DMS53 (cell line): ENCODE data around the gene CARD19.
"Not testable (repeated sequence)": the region's sequence is repeated elsewhere in the genome, so short reads cannot be mapped to it uniquely, and the experiment has no call there.

Experiments used
- DNase-seq: peaks from one replicate; lab custom pipeline; 2025; lab: John Stamatoyannopoulos, UW

Gene CARD19

DNA sequence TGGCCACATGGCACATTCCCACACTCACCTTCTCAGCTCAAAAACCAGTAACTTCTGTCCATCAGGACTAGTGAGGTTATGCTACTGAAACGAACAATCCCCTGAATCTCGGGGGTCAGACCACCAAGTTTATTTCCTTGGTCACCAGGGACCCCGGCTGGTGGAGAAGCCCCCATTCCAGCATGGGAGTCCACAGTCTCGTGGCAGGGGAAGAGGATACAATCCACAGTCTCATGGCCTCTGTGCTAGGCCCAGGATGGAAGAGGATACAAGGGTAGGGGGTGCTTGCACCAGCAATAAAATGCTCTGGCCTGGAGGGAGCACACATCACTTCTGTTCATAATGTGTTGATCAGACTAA, 7.4 kb upstream of the CARD19 start:
- DNase-seq, result no peak

DNA sequence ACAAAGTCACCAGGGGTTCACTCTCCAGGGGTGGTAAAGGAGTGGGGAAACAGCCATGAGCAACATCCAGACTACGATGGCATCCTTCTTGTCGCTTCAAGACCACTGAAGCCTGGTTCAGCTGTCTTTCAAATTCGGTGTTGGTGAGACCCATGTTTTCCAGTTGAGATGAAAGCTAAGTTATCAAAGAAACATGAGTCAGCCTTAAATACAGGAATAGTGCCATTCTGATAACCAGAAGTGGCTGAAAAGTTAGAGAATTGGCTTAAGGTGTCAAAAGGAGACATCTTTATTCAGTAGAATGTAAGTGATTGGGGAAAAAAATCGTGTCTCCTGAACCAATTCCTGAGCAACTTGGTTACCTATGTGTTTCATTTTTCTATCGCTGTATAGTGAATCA, 7.0 kb upstream of the CARD19 start:
- DNase-seq, result no peak

DNA sequence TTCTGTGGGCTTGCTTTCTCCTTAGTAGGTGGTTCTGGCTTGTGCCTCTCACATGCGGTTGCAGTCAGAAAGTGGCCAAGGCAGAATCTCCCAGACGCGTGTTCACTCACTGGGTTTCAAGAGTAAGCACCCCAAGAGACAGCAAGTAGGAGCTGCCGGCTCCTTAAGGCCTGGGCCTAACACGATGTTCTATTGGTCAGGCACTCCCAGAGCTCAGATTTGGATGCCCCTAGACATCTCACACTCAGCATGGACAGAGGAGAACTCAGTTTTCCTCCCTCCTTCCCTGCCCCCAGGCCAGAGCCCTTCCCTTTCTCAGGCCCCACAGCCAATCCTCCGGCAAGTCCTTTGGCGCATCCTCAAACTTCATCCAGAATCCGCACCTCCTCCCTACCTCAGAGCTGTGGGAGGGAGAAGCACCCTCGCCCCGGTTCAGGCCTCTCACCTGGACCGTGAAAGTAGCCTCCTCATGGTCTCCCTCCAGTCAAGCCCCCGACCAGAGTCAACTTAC, 6.5 kb upstream of the CARD19 start:
- DNase-seq, result no peak

DNA sequence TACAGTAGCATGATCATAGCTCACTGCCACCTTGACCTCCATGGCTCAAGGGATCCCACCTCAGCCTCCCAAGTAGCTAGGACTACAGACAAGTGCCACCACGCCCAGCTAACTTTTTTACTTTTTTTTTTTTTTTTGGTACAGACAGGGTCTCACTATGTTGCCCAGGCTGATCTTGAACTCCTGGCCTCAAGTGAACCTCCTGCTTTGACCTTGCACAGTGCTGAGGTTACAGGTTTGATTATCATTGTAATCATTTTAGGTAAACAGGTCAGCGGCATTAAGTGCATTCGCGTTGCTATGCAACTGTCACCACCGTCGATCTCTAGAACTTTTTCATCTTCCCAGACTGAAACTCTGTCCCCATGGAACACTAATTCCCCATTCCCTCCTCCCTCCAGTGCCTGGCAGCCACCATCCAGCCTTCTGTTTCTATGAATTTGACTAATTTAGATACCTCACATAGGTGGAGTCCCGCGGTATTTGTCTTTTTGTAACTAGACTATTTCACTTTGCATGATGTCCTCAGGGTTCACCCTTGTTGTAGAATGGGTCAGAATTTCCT, 5.8 kb upstream of the CARD19 start:
- DNase-seq, result no peak

DNA sequence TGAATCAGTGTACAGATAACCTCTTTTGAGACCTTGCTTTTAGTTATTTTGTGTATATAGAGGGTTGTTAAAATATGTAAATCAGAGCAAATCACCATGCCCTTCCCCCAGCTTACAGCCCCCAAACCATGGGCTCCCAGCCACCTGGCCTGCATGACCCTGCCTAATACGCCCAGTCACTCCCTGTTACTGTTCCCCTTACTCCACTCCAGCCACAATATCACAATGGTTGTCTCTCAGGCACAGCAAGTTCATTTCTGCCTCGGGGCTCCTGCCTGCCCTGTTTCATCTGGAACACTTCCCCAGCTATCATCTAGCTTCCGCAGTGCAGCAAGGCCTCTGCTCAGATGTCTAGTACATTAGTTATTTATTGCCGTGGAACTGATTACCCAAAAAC, 5.0 kb upstream of the CARD19 start:
- DNase-seq, result no peak

DNA sequence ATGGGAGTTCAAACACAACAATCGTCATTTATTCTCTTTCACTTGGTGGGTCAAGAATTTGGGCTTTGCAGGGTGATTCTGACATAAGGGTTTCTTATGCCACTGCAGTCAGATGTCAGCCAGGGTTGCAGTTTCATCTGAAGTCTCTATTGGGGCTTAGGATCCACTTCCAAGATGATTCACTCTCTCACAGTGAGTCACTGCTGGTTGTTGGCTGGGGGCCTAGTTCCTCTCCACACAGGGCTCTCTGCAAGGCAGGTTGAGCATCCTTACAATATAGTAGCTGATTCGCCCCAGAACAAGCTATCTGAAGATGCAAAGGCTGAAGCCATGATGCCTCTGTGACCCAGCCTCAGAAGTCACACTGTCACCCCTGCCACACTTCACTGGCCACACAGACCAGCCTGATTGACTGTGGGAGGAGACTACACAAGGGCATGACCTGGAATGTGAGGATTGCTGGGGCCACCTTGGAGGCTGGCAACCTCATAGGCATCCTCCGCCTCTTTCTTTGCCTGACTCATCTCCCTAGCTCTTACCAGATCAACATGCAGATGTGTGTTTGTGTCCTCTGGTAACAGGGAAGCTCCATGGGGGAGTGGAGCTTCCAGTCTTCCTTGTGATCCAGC, 4.5 kb upstream of the CARD19 start:
- peak; percentile 70 for DNase-seq

DNA sequence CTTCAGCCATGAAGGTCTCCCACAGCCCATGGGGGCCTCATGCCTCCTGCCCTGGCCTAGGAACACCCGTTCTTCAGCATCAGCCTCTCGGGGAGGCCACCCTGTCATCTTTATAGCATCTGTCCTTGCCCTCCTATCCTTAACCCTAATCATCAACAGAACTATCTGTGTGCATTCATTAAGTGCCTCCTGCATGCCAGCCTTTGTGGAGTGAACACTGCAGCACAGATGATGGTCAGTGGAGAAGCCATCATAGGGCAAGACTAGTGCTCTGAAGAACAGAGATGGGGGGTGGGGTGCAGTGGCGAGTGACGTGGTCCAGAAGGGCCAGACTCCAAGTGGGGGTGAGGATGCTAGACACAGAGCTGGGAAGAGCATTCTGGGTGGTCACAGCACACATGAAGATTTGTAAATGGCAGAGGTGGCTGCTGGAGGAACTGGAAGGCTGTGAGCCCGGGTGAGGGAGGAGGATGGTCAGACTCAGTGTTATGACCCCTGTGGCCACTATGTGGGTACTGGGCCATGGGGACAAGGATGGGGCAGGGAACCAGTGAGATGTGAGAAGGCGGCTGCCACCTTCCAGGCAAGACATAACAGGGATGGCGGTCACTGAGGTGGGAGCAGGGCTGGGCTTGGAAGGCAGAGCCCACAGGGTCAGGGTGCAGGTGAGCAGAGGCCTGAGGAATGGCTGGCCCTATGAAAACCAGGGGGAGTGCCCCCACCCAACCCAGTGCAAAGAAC, 3.6 kb upstream of the CARD19 start:
- DNase-seq, result no peak

DNA sequence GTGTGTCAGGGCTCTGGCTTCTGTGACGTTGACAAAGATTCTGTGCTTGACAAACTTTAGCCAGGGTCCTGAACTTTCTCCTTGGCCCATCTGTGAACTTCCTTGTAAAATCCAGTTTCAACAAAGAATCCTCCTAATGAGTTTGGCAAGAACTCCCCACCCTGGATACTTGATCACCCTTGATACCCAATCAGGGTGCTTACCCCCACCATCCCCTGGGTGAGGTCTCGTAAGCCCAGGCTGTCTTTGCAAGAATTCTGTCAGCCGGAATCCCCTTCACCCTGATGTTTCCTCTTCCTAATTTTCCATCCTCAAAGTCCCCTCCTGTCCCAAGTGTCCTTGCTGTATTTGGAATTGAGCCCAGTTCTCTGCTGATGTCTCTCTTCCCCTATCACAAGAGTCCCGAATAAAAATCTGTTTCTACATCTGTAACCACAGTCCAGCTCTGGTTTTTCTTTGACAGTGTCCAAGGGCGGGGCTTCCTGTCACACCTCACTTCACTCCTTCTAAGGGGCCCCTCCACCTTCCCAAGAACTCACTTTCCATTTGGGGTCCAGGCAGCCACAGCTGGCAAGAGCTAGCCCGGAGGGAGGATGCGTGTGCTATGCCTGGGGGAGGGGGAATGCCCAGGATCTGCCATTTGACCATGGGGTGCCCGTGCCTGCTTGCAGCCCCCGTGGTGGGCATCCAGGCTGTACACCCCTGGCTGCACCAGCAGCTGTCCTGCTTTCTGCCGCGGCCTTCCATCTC, 2.7 kb upstream of the CARD19 start:
- no peak for DNase-seq

DNA sequence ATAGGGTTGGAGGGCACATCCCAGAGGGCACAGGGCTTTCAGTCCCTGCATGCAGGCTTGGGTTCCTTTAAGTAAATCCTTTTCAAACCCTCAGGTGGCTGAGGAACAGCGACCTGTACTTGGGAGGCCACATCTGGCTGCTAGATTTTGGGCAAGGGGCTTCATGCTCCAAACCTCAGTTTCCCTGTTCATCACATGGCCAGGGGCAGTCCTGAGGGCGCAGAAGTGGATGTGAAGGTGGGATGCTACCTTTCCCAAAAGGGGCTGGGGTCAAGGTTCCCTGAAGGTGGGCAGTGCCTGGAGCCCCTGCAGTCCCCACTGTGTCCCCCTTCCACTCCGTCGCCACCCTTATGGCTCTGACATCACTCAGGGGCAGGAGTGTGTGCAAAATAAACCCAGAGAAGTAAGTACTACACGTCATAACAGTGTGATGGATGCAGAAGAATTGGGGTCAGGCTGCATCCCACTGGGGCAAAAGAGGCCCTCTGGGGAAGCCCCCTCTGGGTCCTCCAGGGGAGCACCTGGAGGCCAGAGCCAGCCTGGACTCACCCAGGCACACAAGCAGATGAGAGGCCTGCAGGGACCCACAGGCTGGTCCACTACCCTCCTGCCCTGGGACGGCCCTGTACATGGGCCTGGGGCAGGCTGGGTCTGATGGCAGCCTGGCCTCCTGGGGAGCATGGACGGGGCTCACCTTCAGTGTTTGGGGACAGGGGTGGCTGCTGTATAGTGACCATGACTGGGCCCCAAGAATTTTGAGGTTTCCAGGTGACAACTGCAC, 1.9 kb upstream of the CARD19 start:
- no peak for DNase-seq

DNA sequence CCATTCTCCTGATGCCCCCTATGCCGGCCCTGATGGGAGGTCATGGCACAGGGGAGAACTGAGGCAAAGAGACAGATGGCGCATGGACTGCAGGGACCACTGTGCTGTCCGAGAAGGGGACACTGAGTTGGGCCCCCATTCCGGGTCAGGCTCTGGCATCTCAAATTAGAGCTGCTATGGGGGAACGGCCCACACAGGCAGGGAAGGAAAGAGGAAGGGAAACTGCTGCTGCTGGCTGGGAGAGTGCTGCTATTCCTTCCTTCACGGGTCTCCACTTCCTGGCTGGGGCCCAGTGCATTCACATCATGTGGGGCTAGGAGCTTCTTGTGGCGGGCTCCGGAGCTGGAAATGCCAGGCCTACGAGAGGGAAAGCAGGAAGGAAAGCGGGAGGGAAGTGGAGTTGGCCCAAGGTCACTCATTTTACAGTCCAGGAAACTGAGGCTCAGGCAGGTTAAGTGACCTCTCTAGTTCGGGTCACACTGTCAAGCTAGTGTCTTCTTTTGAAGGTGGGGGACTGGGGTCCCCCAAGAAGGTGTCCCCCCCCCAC, 1.3 kb upstream of the CARD19 start:
- DNase-seq, result peak; percentile 30

DNA sequence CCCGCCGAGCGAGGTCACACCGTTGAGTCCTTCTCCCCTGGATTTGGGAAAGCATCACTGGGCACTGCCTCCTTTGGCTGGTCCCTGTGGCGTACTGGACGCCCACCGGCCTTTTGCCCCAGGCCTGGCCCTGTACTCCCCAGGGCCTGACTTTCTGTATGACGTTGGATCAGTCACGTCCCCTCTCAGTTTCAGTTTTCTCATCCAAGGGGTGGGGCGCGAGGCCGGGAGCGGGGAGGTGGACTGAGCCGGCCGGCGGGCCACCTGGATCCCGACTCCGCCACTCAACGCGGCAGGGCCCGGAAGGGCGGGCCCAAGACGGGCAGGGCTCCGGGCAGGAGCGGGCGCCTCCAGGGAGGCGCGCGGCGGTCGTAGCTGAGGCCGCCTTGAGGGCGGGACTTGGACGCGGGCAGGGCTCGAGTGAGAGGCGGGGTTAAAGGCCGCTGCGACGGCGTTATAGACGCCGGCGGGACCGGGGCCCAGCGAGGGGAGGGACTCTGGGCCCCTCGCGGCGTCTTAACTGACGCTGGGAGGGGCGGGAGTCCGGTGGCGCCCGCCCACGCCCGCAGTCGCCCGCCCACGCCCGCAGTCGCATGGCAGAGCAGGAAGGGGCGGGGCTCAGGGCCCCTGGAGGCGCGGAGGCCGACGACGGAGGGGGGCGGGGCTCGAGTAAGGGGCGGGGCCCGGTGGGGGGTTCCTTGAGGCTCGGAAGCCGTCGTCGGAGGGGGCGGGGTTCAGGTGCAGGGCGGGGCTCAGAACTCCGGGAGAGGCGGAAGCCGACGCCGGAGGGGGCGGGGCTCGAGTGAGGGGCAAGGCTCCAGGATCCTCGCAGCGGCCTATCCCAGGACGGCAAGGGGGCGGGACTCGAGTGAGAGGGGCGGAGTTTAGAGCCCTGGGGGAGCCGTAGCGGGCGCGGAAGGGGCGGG, 549 bp upstream of the CARD19 start:
- DNase-seq, result peak; percentile 99

DNA sequence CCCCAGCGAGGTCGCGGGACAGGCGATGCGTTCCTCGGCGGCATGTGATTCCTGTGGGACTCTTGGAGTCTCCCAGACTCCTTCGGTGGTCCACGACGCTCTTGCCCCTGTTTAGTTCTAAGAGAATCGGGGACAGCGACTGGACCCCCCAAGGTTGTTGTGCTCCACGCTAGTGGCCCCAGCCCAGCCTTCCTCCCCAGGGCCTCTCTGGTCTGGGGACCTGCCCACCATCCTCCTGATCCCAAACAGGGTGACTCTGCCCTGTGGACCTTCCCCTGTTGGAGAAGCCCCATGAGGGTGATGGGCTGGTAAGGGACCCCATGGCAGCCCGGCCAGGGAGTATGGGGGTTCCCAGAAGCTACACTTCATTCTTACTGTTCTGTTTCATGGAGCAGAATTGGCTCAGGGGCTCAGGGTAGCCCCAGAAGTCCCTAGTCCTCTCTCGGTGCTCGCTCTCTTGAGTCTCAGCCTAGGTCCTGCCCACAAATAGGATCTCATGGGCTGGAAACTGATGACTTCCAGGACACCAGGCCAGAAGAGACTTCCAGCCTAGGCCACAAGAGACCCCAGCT, 880 bp downstream of the CARD19 start:
- no peak for DNase-seq

DNA sequence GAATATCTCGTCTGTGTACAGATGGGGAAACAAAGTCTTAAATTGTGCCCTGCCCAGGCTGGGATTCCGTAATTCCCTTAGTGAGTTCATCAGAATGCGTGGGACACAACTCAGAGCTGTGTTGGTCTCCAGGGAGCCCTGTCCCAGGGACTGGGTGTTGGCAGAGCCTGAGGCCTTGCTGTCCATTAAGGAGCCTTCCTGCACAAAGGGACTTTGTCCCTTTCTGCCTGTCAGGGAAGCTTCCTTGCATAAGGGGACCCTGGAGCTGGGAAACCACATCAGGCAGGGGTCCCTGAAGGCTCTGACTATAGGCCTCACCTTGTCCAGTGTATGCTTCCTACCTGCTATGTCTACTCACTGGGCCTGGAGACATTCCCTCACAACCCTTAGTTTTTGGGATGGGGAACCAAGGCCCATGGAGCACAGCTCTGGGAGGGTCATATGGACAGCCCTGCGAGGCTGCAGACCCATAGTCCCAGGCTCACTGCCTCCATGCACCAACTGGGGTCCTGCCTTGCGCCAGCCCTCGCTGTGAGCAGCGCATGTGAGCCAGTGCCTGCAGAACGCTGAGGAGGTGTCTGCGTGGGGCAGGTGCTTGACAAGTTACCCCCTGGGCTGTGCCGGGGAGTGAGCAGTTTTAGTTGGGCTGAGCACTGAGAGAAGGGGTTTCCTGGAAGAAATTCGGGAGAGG, 1.6 kb downstream of the CARD19 start:
- no peak for DNase-seq

DNA sequence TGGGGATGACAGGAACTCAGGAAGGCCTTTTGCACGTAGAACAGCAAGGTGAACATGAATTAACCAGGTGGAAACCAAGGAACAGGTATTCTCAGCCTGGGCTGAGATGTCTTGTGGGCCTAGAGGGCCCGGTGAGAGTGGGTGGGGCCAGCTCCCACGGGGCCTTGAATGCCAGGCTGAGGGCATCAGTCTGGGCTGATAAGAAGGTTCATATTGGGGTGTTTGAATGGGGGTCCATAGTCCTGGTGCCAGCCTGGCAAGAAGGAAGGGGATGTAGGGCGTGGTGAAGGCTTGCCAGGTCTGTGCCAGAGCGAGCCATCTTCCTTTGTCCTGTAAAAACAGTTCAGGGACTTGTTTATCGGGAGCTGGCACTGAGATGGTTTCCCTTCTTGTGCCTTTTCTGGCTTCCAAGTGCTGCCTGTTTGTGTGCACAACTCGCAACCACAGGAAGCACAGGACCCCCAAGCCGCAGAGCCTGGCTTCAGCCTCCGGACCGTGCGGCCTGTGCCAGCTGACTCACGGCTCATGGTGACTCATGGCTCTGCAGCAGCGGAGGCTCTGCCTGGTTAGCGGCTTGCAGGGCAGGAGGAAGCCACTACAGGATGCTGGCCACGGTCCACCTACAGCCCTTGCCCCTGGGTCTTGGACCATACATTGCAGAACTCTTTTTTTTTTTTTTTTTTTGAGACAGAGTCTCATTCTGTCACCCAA, 2.4 kb downstream of the CARD19 start:
- peak; percentile 87 for DNase-seq

DNA sequence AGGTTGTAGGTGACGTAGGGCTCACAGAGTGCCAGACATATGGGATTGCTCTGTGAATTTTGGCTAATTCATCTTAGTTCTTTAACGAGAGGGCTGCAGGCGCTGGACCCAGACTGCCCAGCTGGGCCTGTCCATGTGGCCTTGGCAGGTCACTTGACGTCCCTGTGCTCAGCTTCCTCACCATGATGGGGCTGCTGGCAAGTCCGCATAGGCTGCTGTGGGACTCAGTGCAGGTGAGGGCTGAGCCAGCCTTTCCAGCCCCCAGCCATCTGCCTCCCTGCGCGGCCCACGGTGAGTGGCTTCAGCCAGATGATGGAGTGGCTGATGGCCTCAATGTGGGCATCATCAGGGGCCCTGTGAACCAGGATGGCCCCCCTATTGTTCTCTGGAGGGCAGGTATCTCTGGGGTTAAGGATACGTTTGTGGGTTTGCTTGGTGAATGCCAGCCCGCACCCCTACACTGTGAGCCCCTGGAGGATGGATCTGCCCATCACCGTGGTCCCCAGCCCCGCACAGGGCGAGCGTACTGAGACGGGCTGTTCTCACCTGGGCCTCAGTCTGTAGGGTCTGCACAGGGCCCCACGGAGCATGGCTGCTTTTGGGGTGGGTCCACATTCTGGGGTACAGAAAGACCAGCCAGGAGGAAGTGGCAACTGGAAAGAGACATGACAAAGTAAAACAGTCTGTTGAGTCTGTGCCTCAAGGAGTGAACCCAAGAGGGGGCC, 3.7 kb downstream of the CARD19 start:
- no peak for DNase-seq

DNA sequence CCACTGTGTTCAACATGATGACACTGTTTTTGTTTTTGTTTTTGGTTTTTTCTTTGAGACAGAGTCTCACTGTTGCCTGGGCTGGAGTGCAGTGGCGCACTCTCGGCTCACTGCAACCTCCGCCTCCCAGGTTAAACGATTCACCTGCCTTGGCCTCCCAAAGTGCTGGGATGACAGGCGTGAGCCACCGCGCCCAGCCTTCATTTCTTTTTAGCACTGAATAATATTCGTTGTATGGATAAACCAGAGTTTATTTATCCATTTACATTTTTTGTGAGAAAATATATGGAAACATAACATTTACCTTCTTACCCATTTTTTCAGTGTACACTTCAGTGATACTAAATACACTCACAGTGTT, 4.2 kb downstream of the CARD19 start:
- no peak for DNase-seq

DNA sequence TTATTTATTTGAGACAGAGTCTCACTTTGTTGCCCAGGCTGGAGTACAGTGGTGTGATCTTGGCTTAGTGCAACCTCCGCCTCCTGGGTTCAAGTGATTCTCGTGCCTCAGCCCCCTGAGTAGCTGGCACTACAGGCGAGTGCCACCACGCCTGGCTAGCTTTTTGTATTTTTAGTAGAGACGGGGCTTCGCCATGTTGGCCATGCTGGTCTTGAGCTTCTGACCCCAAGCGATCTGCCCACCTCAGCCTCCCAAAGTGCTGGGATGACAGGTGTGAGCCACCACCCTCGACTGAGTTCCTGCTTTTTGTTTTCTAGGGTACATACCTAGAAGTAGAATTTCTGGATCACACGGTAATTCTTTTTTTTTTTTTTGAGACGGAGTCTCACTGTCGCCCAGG, 5.1 kb downstream of the CARD19 start:
- not testable (repeated sequence) for DNase-seq

DNA sequence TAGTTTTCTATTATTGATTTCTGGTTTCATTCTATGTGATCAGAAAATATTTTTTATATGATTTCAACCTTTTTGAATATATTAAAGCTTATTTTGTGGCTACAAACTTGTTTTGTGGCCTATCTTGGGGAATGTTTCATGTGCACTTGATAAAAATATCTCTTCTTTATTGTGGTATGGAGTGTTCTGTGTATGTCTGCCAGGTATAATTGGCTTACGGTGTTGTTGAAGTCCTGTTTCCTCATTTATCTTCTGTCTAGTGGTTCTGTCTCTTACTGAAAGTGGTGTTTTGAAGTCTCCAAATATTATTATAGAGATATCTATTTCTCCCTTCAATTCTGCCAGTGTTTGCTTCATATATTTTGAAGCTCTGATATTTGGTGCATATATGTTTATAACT, 9.6 kb downstream of the CARD19 start:
- no peak for DNase-seq
